Lower lobe of right lung (tissue), 2 donors: ENCODE results near the gene HES6. TPM values are rescaled to one million over a fixed set of nuclear protein-coding genes. Genes with fewer than 3 reads are reported as not detected.
A peak's percentile ranks its signal among the peaks of the same experiment; 100 is the strongest.

Experiments used
- ATAC-seq, 2 donors: fragments of 200-7000 bp; cut with Tn5 transposase; one replicate each; pipeline ENCODE4 v1.9.1; 2020 to 2022; ENCODE audit warnings: mild to moderate bottlenecking in 2 of 2, moderate library complexity in 2 of 2
- DNase-seq: peaks from one replicate; pipeline ENCODE4 v3.0.0-alpha.2; 2020
- H3K27ac ChIP-seq: fragments of 200-600 bp; one replicate; pipeline ENCODE4 v1.8.0; 2022
- H3K27me3 ChIP-seq: fragments of 200-600 bp; one replicate; pipeline ENCODE4 v1.8.0; 2022; ENCODE audit warnings: low read depth
- H3K36me3 ChIP-seq: fragments of 200-600 bp; one replicate; pipeline ENCODE4 v1.8.0; 2022; ENCODE audit warnings: mild to moderate bottlenecking
- H3K4me1 ChIP-seq: fragments of 200-600 bp; one replicate; pipeline ENCODE4 v1.8.0; 2022
- H3K4me3 ChIP-seq: fragments of 200-600 bp; one replicate; pipeline ENCODE4 v1.8.0; 2022; ENCODE audit warnings: mild to moderate bottlenecking
- H3K9me3 ChIP-seq: fragments of 200-600 bp; one replicate; pipeline ENCODE4 v1.8.0; 2022
- intact Hi-C: fragments of 100-400 bp; cut with DNase I; formaldehyde crosslinking; loops from one replicate; pipeline ENCODE4 v1.11.0; 2022
- total RNA-seq: library from RNA; stranded (reverse); fragmentation: NEBNext Ultra II Directional; extraction: Animal tissue kit (Norgen Biotek cat#: 25700); gene quantifications from one replicate; pipeline ENCODE4 v1.2.1, GENCODE V29; 2021
- TF ChIP-seq, protein P1 (sequence below): fragments of 200-600 bp; IDR thresholded peaks from one replicate; pipeline ENCODE4 v1.8.0; 2022; ENCODE audit warnings: antibody characterized with exemption, mild to moderate bottlenecking
- donor health status: DM: no; HTN: yes; CAD: no; lungs with severe emphysema.

HES6 gene
- total RNA-seq, 1 donor from 2014 or later: 6.1 TPM

DNA sequence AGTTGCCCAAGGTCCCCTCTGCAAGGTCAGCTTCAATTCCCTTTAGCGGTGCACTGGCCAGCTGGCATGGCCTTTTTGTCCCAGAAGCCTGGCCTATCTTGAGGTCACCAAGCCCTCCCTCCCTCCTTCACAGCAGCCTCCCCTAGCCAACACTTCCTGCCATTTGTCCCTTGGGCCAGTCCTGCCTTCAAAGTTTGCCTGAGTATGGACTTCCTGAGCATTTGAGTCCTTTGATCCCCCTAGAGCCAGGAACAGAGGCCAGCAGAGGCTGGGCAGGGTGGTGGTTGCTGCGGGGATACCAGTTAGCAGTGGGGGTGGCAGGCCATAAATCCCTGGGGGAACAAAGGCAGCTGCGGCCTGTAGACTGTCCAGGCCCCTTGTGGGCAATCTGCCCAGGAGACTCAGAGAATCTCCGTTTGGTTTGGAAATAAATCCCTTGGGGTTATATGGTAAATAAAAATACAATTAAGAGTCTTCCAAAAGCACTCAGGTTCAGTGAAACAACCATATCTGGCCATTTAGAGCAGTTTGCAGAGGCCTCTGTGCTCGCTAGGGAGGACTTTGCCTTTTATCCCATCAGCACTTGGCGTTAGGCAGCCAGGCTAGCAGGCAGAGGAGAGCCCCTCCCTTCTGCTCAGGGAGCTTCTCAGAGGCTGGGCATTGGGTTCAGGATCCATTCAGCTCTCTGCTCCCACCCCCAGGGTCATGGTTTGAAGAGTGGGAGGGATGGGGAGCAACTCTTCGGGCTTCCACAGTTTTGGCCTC is 3.1 kb upstream of the HES6 start:
- Histone ChIP-seq H3K4me3 (no peak overlapping the region), H3K36me3 (peaks cover 34% of the 10 kb centered on the region), H3K4me1 (peaks cover 16% of the 10 kb centered on the region), H3K27me3 (peaks cover 13% of the 10 kb centered on the region), H3K9me3 (no peaks in the 10 kb centered on the region), H3K27ac (no peak overlapping the region)
- no peak for ATAC-seq
- intact Hi-C loops: no loop called here
- no peak for DNase-seq
- TF ChIP-seq, protein P1, sequence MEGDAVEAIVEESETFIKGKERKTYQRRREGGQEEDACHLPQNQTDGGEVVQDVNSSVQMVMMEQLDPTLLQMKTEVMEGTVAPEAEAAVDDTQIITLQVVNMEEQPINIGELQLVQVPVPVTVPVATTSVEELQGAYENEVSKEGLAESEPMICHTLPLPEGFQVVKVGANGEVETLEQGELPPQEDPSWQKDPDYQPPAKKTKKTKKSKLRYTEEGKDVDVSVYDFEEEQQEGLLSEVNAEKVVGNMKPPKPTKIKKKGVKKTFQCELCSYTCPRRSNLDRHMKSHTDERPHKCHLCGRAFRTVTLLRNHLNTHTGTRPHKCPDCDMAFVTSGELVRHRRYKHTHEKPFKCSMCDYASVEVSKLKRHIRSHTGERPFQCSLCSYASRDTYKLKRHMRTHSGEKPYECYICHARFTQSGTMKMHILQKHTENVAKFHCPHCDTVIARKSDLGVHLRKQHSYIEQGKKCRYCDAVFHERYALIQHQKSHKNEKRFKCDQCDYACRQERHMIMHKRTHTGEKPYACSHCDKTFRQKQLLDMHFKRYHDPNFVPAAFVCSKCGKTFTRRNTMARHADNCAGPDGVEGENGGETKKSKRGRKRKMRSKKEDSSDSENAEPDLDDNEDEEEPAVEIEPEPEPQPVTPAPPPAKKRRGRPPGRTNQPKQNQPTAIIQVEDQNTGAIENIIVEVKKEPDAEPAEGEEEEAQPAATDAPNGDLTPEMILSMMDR: no peak

DNA sequence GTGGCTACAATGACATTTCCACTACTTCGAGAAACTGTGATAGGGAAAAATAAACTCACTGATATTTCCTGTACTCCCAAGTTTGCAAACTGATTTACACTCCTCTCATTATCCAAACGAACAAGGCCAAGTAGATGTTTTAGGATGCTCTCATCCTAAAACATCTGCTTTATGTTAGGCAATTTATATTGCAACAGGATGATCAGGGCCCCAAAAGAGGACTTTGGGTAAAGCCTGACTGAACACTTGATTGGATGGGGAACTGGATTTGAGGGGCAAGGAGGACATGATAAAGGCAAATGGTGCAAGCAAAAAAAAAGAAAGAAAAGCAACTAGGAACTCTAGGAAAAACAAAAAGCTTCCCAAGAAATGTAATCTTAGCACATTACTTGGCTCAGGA is 2.1 kb upstream of the HES6 start:
- Histone ChIP-seq H3K4me3 (no peak overlapping the region), H3K36me3 (peaks cover 24% of the 10 kb centered on the region), H3K9me3 (no peaks in the 10 kb centered on the region), H3K27me3 (peaks cover 13% of the 10 kb centered on the region), H3K27ac (no peak overlapping the region), H3K4me1 (peaks cover 13% of the 10 kb centered on the region)
- TF ChIP-seq, protein P1: no peak
- no peak for DNase-seq
- ATAC-seq: no peak
- intact Hi-C loops: no loop called here

DNA sequence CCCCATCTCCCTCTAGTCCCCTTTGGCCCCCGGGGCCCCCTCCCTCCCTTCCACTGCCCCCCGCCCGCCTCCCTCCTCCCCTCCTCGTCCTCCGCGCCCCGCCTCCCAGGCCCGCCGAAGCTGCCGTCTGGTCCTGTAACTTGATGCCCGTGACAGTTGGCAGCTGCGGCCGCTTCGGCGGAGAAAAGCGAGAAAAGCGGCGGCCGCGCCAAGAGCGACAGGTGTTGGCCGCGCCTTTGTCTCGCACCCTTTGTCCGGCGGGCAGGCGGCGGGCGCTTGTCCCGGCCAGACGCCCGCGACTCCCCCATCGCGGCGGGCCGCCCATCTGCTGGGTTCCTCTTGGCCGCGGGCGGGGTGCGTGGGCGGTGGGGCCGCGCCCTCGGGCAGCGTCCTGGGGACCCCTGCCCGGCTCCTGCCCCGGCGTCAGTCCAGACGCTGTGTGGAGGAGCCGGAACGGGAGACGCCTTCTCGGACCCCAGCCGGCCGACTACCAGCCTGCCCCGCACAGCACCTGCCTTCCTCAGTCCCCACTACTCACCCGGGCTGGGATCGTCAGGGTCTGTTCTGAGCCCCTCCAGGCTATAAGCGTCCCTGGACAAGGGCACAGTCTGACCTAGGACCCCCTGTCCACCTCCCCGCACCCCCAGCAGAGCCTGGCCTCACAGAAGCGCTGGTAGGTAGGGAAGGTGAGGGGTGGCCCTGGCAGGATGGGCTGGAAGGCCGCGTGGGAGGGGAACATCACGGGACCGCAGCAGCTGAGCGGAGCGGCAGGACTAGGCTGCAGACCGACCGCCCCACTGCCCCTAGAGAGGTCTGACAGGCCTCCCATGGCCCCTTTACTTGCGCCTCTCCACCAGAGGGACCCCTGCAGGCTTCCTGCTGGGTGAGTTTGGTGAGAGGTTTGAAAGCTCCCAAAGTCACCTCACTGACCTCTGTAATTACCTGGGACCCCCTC is 1.2 kb upstream of the HES6 start:
- Histone ChIP-seq H3K4me3 (peak overlapping the region; percentile 66), H3K27ac (no peak overlapping the region), H3K4me1 (peaks cover 13% of the 10 kb centered on the region), H3K27me3 (peaks cover 13% of the 10 kb centered on the region), H3K36me3 (peaks cover 15% of the 10 kb centered on the region), H3K9me3 (no peaks in the 10 kb centered on the region)
- intact Hi-C loops: no loop called here
- TF ChIP-seq, protein P1: no peak
- peak; percentile 78 for DNase-seq
- ATAC-seq: peak; percentile 48 to 57

DNA sequence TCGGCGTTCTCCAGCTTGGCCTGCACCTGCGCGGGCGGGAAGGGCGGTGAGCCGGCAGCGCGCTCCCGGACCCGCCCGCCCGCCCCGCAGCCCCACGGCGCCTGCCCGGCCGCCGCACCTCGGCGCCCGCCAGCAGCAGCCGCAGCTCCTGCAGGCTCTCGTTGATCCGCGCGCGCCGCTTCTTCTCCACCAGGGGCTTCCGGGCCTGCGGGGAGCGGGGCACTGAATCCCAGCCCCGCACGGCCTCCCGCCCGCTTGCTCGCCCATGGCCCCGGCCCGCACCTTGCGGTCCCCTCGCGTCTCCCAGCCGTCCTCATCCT is 335 bp downstream of the HES6 start:
- H3K36me3 ChIP-seq: peaks cover 4% of the 10 kb centered on the region
- no peaks in the 10 kb centered on the region for H3K9me3 ChIP-seq
- H3K4me3 ChIP-seq: peak overlapping the region; percentile 66
- peaks cover 13% of the 10 kb centered on the region for H3K4me1 ChIP-seq
- DNase-seq (peak; percentile 63), ATAC-seq (no peak)
- H3K27me3 ChIP-seq: peaks cover 13% of the 10 kb centered on the region
- H3K27ac ChIP-seq: peak overlapping the region; percentile 56
- intact Hi-C loops: no loop called here
- TF ChIP-seq, protein P1: no peak

DNA sequence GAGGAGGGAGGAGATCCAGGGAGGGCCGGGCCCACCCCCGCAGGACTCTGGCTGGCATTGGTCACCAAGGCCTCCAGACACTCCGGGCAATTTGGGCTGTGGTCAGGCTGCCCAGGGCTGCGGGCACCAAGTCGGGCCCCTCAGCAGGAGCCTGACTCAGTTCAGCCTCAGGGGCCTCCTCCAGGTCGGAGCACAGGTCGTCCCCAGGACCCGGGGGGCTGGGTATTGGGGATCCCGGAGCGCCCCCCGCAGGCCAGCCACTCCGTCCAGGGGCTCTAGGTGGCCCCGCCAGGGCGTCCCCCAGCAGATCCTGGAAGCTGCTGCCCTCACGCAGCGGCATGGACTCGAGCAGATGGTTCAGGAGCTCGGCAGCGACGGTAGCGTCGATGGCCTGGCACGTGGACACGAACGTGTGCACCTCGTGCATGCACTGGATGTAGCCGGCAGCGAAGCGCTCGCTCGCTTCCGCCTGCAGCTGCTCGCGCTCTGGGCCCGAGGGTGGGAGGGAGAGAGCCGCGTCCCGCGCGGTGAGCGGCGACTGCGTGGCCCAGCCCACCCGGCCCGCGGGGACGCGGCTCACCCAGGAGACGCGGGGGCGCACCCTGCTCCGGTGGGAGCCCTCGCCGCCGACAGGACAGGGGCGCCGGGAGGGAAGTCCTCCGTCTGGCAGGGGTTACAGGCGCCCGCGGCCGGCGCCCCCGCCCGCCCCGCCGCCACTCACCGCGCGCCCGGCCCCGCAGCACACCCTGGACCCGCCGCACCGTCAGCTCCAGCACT is 884 bp downstream of the HES6 start:
- peak; percentile 63 for DNase-seq
- H3K4me3 ChIP-seq: peak overlapping the region; percentile 66
- peaks cover 13% of the 10 kb centered on the region for H3K4me1 ChIP-seq
- no peak for ATAC-seq
- peaks cover 13% of the 10 kb centered on the region for H3K27me3 ChIP-seq
- TF ChIP-seq, protein P1: peak; percentile 9
- H3K27ac ChIP-seq: no peak overlapping the region
- H3K9me3 ChIP-seq: no peaks in the 10 kb centered on the region
- intact Hi-C loops: no loop called here
- H3K36me3 ChIP-seq: peaks cover 4% of the 10 kb centered on the region
